SK-MEL-5 (cell line): Measurements from ENCODE around the gene NT5C. TPM values are rescaled to one million over a fixed set of nuclear protein-coding genes. Genes with fewer than 3 reads are reported as not detected.

Source experiments
- DNase-seq: peaks from one replicate; pipeline ENCODE4 v3.0.0-alpha.2; 2016; ENCODE audit warnings: low read depth, low spot score
- in situ Hi-C: cut with HindIII; loops from 2 replicates; pipeline ENCODE4 v1.10.0; 2016; ENCODE audit warnings: low sequenced_read_pairs, high pct_unique_total_duplicates, low pct_unique_long_range_greater_than_20kb
- total RNA-seq: library from RNA; depleted of rRNA; stranded (reverse); fragments of >200 nt; shearing (Covaris generic); gene quantifications from 2 replicates; pipeline ENCODE4 v1.2.3, GENCODE V29; 2014

The NT5C gene
- total RNA-seq, 1 experiment from 2014 or later: 44.5 TPM

DNA sequence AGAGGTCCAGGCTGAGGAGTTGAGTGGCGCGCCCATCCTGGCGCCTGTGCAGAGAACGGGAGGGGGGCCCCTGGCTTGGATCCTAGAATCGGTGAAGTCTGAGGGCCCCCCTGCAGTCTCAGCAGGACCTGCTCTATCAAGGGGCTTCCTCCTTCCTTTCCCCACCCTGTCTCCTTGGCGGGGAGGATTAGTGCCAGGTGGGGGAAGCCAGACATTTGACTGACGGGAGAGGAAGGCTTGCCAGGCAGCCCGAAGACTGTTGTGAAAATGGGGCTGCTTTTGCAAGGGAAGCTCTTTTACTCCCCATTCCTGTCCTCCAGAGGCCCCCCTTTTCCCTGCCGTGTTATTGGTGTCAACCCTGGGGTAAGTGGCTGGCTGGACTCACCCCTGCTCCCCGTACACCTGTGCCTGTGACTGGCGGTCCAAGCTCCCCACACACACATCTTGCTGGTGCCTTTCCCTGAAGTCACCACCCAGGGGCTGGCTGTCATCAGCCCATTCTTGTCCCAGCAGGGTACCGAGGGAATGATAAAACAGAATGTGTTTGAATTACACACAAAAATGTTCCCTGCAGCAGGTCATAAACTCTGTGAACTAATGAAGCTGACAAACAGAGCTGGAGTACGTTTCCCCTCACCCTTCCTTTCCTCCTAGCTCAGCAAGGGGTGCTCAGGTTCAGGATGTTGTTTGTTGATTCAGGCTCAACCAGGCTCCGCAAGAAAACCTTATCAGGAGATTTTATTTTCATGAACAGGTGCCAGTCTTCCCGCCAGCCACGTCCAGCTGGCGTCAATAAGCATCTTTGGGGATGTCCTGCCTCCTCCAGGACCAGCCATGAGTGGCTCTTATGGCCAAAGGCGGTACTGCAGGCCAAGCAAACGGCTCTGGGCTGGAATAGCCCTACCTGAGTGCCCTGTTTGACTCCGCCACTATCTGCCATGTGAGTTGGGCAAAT, 26.1 kb downstream of the NT5C start:
- peak; percentile 81 for DNase-seq

DNA sequence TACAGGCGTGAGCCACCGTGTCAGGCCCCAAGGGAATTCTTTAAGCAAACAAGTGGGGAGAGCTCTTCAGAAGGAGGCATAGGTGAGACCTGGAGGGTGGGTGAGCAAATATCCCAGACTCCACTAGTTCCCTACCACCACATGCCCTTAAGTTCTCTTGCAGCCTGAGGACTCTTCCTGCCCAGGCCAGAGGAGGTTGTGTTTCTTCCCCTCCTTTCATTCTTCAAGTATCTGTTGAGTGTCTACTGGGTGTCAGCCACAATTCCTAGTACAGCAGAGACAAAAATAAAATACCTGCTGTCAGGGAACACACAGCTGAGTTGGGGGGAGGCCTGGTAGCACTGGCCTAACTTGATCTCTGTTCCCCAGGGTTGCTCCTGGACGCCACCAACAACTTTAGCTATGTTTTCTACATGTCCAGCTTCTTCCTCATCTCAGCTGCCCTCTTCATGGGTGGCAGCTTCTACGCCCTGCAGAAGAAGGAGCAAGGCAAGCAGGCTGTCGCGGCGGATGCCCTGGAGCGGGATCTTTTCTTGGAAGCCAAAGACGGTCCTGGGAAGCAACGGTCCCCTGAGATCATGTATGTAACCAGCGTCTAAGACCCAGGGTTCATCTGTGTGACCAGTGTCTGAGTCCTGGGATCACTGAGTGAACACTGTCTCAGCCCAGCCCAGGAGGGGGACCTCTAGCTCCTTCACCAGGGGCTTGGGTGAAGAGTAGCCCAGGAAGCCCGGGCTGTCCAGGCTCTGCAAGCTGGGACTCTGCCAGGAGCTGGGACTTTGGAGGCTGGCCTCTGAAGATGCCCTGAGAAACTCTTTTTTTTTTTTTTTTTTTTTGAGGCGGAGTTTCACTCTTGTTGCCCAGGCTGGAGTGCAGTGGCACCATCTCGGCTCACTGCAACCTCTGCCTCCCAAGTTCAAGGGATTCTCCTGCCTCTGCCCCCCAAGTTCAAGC, 27.7 kb downstream of the NT5C start:
- no peak for DNase-seq
- in situ Hi-C loops: no loop called here

More for the DNA sequence above, 26.1 kb downstream of the NT5C start:
- in situ Hi-C loops: no loop called here

DNA sequence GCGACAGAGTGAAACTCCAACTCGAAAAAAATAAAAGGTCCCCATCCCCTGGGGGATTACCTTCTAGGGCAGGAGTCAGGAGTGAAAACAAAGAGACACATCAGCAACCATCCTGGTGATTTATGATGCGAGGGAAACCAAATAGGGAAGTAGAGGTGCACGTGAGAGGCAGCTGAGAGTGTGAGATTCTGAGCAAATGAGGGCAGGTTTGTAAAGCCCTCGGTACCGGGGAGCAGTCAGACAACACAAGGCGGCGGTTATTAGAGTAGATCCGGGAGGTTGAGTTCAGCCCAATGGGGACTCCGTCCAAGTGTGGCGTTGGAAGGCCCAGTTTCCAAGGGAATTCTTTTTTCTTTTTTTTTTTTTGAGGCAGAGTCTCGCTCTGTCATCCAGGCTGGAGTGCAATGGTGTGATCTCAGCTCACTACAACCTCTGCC, 29.1 kb downstream of the NT5C start:
- in situ Hi-C loops: no loop called here
- DNase-seq: peak; percentile 50

DNA sequence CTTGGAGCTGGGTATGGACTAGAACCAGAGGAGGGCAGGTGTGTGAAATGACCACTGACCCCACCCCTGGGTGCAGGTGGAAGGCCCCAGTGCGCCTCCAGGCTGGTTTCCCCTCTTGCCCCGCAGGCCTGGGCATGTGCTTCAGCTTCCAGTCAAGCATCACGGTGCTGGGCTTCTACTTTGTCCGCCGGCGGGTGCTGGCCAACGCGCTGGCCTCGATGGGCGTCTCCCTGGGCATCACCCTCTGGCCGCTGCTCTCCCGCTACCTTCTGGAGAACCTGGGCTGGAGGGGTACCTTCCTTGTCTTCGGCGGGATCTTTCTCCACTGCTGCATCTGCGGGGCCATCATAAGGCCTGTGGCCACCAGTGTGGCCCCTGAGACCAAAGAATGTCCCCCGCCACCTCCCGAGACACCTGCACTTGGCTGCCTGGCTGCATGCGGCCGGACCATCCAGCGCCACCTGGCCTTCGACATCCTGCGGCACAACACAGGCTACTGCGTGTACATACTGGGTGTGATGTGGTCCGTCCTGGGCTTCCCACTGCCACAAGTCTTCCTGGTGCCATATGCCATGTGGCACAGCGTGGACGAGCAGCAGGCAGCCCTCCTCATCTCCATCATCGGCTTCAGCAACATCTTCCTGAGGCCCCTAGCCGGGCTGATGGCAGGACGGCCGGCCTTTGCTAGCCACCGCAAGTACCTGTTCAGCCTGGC, 31.5 kb downstream of the NT5C start:
- DNase-seq: no peak
- in situ Hi-C loops: no loop called here

DNA sequence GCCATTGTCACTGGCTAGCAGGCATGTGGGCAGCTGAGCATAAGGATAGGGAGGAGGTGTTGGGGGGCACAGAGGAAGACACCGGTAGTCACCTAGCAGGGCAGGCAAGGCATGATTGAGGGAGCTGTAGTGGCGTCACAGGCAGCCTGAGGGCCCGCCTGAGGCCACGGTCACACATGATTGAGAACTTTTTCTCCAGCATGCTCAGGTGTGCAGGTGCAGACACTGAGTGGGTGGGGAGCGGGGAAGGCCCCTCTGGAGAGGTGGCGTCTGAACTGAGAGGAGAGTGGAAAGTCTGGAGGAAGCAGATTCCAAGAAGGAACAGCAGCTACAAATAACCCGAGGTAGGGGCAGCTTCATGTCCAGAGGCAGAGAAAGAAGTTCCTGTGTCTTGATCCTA, 32.7 kb downstream of the NT5C start:
- no peak for DNase-seq
- in situ Hi-C loops: no loop called here

DNA sequence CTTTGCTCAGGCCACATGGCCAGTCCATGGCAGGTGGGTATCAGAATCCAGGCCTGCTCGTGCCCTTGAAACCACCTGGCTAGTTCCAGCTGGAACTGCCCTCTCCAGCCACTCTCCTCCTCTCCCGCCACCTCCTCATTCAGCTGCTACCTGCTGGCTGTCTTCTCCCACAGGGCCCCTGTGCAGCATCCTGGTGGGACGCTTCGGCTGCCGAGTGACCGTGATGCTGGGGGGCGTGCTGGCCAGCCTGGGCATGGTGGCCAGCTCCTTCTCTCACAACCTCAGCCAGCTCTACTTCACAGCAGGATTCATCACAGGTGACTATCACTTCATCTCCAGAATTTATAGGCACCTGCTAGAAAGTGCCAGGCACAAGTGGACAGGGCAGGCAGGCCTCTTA, 33.7 kb downstream of the NT5C start:
- no peak for DNase-seq
- in situ Hi-C loops: no loop called here

DNA sequence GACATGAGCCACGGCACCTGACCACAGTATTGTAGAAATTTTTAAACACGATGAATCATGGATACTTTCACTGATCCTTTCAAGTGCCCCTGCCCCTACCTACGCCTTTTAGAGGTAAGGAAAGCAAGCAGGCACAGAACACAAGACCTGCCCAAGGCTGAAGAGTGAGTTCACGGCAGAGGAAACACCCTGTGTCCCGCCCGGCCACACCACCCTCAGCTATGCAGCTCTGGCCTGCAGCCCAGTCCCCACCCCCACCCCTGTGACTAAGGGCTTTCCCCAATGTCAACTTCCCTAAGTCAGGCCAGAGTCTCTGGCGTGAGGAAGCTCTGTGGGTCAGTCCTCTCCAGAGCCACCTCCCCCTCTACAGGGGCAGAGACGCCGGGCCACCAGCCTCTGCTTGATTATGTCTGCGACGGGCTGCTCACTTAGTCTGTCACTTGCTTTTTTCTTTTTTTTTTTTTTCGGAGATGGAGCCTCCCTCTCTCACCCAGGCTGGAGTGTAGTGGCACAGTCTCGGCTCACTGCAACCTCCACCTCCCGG, 35.4 kb downstream of the NT5C start:
- no peak for DNase-seq
- in situ Hi-C loops: no loop called here

DNA sequence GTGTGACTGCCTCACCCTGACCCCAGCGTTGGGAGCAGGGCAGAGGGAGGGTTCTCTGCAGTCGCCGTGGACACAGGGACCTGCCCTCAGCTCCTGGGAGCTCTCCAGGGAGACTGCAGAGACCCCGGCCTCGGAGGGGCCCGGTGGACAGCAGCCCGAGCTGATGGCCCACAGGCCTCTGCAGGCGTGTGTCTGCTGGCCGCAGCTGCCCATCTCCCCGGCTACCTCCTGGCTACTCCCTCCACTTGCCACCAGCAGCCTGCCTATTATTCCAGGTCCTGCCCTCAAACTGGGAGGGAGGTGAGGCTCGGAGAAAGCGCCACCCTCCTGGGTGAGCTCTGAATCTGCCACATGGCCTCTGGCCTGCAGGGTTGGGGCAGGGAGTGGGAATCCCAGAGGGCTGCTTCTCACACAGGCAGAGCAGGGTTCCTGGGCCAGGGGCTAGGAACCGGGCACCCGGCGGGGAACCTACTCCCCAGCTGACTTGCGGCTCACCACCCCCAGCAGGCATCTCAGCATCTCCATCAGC, 36.6 kb downstream of the NT5C start:
- in situ Hi-C loops: no loop called here
- DNase-seq: no peak

DNA sequence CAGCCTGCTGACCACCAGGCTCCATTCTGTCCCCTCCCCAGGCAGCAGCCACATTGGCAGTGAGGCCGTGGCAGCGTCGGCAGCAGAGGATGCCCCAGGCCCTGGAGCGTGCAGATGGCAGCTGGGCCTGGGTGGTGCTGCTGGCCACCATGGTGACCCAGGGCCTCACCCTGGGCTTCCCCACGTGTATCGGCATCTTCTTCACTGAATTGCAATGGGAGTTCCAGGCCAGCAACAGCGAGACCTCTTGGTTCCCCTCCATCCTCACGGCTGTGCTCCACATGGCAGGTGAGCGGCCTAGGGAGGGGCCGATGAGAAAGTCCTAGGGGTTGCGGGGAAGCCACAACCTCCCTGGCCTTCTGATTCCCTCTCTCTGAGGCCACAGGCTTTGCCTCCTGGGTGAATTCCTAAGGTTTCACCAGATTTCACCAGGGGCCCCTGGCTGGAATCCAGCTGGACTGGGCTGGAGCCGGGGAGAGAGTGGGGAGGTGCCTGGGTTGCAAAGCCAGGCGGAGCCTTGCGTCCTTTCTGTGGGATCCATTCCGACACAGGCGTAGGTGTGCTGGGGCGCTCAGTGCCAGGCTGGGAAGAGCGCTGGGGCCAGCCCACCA, 37.9 kb downstream of the NT5C start:
- no peak for DNase-seq
- in situ Hi-C loops: no loop called here

DNA sequence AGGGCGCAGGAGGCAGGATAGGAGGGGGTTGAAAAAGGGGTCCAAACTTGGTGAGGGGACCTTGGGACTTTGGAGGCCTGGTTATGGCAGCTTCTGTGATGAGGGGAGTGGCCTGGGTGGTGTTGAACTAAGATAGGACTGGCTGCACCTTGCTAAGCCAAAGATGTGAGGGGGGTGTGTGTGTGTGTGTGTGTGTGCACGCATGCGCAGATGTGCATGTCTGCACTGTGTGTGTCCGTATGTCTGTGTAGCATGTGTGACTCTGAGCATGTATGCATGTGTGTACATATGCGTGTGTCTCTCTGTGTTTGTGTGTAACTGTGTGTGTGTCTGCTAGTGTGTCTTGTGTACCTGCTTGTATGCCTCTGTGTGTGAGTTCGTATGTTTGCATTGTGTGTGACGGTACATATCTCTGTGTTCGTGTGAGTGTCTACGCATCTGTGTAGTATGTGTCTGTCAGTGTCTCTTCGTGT, 39.7 kb downstream of the NT5C start:
- no peak for DNase-seq
- in situ Hi-C loops: no loop called here

DNA sequence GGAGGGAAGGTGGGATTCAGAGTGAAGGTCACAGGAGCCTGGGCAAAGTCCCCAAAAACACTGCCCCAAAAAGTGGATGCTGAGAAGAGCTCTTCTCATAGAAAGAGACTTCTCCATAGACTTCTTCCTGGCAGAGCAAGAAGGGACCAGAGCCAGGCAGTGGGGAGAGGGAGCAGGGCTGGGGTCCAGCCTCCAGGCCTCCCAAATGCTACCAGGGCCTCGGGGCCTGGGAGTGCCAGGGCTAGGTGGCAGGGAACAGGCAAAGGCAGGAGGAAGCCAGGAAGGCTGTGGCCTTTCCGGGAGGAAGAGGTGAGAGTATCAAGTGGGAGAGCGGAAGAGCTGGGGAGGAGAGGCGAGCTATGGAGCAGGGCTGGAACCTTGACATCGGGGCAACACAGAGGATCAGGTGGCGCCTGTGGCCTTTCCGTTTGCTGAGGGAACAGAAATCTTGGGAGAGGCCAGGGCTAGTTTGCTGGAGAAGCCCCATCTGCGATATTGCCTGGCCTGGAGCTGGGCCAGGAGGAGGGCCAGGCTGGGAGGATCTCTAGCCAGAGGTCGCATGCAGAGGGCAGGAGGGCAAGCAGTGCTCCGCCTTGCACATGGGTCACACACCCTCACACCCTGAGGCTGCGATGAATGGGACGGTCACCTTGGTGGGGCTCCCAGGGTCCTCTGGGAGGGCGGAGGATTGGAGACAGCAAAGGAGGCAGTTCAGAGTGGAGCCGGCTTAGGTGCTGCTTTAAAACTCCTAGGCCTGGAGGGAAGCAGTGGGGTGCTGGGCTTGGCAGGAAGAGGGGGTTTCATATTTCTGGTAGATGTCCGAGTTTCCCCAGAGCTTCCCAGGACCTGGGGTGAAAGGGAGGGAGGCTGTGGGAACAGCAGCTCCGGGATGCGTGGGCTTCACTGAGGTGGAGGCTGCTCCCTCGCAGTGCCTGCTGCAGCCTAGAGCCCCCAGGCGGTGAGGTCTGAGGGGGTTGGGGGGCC, 40.4 kb downstream of the NT5C start:
- in situ Hi-C loops: no loop called here
- no peak for DNase-seq

DNA sequence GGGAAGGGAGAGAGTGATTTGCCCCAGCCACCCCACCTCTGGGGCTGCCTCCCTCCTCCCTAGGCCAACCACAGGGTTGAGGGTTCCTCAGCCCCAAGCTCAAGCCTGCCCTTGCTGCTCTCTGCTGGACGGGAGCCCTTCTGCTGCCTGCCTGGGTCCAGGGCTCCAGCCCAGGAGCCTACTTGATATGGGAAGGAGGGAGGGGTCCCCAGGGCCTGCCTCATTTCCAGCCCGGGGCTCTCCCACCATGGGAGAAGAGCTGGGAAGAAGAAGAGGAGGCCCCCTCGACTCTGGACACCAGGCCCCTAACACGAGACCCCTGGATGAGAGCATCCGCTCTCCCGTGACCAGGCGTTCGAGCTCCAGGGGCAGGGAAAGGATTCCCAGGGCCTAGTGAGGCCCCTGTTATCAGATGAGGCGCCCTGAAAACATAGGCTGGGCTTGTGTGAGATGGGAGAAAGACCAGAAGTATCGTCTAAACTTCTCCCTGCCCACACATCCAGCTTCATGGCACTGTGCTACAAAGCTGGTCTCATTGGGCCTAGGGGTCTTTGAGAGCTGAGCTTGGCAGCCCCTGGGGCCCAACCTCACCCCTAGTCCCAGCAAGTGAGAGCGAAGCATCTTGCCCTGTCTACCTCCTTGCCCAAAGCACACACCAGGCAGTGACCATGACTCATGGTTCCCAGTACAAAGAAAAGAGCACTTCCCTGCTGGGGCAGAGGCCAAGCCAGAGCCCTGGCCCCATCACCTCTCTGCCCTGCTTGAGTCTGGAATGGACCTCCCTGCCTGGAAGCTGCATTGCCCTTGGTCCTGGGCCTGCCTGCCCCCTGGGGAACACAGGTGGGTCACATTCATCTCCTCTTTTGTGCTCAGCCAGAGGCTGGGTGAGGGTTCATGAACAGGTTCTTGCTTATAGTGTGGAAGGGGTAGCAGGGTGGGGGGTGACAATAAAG, 42.8 kb downstream of the NT5C start:
- no peak for DNase-seq
- in situ Hi-C loops: no loop called here

DNA sequence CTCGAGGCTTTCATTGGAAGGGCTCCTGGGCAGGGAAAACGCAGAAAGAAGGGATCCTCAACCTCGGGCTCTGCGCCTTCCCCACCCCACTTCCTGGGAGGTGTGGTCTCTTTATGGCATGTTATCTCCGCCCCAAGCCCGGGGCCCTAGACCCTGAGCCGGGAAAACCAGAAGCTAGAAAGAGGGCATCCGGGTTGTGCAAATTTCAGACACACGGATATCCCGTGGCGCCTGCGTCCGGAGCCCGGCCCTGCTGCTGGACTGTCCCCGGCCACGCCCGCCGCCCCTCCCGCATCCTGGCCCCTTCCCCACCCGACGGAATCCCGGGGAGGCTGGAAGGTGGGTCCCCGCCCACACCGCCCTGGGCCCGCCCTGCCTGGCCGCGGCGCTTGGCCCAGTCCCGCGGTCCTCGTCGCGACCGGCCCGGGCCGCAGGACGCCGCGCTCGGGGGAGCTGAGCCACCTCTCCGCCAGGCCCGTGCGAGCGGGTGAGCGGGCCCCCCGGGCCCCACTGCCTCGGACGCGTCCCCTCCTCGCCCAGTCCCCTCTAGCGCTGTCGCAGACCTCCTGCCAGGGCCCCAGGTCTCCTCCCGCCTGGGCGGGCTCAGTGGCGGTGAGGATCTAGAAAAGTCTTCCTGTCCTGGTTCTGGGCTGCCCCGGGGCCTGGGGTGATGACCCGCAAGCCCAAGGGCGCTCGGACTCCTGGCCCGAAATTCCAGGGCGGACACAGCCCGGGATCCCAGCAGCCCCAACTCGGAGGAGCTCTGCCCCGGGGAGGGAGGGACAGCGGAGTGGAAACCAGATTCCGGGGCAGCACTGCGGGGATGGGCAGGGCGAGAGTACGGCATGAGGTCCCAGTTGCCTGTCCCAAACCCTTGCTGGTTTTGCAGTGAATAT, 43.7 kb downstream of the NT5C start, which contains the start of gene SLC16A5:
SLC16A5 (plus strand) TSS at position 397 of the 896 bp plus-strand sequence. CDS start 5,683 bp downstream, outside the sequence.
- in situ Hi-C loops: no loop called here
- DNase-seq: no peak

DNA sequence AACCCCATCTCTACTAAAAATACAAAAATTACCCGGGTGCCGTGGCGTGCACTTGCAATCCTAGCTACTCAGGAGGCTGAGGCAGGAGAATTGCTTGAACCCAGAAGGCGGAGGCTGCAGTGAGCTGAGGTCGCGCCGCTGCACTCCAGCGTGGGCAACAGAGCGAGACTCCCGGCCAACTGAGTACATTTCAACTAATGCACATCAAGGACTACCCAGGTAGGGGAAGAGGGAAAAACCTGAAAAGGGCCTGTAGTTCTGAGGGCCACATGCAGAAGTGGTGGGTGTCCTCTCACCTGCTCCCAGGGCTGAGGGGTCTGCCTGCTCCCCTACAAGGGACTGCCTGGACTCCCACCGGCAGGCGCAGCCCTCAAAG, 44.4 kb downstream of the NT5C start:
- no peak for DNase-seq
- in situ Hi-C loops: no loop called here
